GM21515 (cell line): ENCODE data around the gene SSX2IP.
"Not testable (repeated sequence)": the region's sequence is repeated elsewhere in the genome, so short reads cannot be mapped to it uniquely, and the experiment has no call there.

Experiments used
- ATAC-seq: cut with Tn5 transposase; IDR thresholded peaks from one replicate; pipeline ENCODE4 v1.9.1; 2021; ENCODE audit not compliant: unreplicated experiment

SSX2IP gene

GRCh38 chr1:84620720-84621313, 69.4 kb downstream of the SSX2IP start:
- ATAC-seq = peak; percentile 96

- no peak for ATAC-seq
Measured at GRCh38 chr1:84619383-84620102, 70.7 kb downstream of the SSX2IP start.

DNA sequence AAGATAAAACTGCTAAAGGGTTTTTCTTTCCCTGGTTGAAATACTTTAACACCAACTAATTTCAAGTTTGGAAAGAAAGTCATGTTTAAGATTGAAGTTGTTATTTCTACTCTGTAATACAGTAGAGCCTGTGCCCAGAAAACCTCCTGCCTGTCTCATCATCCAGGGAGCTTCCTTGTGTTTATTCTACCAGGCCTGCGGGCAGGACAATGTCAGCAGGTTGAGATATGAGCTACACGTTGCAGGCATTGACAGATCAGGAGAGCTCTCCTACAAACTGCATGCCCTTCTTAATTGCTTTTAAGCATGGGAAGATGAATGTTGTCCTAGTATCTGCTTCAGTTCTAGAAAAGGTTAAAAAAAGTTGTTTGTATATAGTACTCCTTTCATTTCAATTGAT, 72.9 kb downstream of the SSX2IP start:
- no peak for ATAC-seq

GRCh38 chr1:84615790-84616189, 74.5 kb downstream of the SSX2IP start:
- ATAC-seq = no peak

DNA sequence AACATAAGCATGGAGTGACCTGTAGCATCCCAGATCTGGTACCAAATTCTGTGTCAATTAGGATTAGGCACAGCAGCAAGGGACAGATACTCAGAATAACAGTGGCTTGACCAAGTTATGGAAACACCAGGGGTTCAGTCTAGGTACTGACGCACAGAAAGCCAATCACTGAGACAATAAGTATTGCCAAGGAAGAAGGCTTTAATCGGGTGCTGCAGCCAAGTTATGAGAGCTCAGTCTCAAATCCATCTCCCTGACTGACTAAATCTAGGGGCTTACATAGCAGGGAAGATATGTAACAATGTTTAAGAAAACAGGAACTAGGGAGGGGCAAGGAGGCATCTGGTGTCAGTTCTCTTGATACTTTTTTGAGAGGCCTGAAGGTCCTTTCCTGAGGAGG, 76.4 kb downstream of the SSX2IP start:
- no peak for ATAC-seq

GRCh38 chr1:84613026-84613425, 77.2 kb downstream of the SSX2IP start:
- ATAC-seq = no peak

DNA sequence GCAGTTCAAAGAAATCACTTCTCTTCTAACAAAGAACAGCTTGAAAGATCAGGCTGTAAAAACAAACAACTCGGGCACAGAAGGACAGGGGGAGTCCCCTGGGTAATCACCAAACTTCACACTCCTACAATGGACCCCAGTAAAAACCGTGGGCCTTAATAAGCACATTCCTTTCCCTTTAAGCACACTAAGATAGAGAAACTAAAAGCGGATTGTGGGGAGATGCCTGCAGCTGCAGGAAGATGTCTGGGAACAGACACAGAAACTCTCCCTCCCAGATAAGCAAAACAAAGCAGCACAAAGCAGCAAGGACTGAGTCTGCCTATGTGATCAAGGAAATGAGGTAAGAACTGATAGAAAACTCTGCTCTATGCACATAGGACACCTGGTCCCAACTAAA, 78.5 kb downstream of the SSX2IP start:
- no peak for ATAC-seq

- ATAC-seq = no peak
Measured at GRCh38 chr1:84611091-84611490, 79.2 kb downstream of the SSX2IP start.

GRCh38 chr1:84606977-84607376, 83.3 kb downstream of the SSX2IP start:
- ATAC-seq = no peak

GRCh38 chr1:84605157-84605556, 85.1 kb downstream of the SSX2IP start:
- ATAC-seq = no peak

- ATAC-seq = no peak
Measured at GRCh38 chr1:84603941-84604830, 86.1 kb downstream of the SSX2IP start.

GRCh38 chr1:84603223-84603622, 87.0 kb downstream of the SSX2IP start:
- ATAC-seq = no peak

DNA sequence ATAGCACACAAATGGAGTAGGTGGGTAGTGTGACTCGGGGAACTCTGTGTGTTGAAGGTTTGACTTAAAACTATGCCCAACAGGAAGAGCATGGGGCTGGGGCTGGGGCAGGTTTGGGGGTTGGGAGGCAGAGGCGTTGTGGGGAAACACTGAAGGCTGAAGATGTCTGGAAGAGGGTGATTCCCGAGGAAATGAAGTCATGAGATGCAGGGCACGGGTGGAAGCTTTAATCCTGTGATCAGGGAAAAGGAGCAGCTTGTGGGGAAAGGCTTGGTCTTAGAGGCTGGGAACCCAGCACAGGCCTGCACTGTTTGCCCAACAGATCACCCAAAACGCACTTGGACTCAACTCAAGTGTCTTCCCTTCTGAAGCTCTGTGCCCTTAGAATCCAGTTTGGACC, 89.5 kb downstream of the SSX2IP start:
- no peak for ATAC-seq

DNA sequence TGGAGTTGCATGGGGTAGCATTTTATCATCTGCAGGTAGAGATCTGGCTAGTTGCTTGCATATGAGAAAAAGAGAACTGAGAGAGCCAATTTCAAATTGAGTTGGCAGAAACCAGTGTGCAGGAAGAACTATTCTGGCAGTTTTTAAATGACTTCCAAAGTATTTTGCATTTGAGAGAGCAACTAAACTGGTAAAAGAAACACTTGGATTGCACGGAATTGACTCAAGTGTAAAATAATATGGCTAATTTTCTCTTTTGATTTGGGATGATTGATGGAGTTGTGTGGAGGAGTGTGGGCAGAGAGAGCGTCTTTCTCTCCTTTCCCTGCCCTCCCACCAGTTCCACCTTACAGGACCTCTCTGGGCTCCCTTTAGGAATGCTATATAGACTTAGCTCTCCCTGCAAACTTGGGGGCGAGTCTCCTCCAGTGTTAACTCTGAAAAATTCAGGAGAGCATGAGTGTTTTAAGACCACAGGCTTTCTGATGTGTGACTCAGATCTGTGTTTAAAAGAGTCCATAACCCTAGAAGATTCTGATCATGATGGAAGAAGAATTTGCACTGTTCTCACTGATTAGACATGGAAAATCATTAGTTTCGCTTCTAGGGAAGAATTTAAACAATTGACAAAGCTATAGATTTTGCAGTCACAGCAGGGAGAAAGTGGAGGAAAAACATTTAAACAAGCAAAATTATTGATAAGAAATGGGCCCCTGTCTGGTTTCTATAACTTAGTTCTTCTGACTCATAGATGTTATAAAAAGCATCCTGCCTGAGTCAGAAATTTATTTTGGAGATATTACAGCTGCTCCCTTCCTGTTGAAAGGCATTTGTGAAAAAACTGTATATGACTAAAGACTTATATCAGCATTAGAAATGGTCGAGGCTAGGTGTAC, 91.2 kb downstream of the SSX2IP start:
- ATAC-seq = peak; percentile 79

DNA sequence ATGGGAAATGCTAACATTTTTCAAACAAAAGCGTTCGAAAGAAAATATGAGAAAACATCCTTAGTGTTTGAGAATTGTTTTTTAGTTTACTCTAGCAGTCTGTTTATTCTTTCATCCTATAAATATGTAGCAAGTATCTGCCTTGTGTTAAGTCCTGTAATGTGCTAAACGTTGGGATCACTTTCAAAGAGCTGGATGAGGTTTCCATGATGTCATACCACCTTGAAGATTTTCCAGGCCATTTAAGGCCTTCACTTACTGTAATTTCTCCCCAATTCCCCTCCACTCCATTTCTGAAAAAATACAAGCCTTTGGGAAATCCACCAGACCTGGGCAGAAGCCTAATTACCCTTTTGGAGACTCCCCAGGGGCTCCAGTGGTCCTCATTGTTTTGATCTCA, 91.8 kb downstream of the SSX2IP start:
- ATAC-seq = no peak

DNA sequence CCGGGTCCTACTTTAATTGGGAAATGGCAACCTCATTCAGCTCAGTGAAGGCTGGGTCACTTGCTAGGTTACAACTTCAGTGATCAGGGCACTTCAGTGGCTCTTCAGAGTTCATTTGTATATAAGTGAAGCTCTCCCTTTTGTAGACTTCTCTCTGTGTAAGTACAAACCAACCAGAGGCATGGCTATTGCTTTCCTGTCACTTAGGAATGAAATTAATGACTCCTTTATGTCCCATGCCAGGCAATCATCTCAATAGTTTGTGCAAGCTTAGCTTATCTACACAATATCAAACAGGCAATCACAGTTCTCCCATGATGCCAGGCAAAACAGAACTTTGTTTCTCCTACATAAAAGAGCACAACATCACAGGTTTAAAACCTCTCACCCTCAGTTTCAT, 93.2 kb downstream of the SSX2IP start:
- ATAC-seq = no peak

DNA sequence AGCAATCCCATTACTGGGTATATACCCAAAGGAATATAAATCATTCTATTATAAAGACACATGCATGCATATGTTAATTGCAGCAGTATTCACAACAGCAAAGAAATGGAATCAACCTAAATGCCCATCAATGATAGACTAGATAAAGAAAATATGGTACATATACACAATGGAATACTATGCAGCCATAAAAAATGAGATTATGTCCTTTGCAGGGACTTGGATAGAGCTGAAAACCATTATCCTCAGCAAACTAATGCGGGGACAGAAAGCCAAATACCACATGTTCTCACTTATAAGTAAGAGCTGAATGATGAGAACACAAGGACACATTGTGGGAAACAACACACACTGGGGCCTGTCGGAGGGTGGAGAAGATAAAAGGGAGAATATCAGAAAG, 95.3 kb downstream of the SSX2IP start:
- not testable (repeated sequence) for ATAC-seq
